22Rv1 (cell line): Measurements from ENCODE around the gene CCDC148.
"Not testable (repeated sequence)": the region's sequence is repeated elsewhere in the genome, so short reads cannot be mapped to it uniquely, and the experiment has no call there.

Experiments used
- H3K27ac ChIP-seq: fragments of 450-650 bp; 2 replicates; pipeline ENCODE4 v1.5.1; 2017
- CTCF ChIP-seq: fragments of 450-650 bp; IDR thresholded peaks from 2 replicates; pipeline ENCODE4 v1.5.1; 2017; ENCODE audit warnings: mild to moderate bottlenecking
- ZFX ChIP-seq: fragments of 450-650 bp; IDR thresholded peaks from 2 replicates; pipeline ENCODE4 v1.6.1; 2017; ENCODE audit warnings: antibody characterized with exemption, borderline replicate concordance

CCDC148 gene

GRCh38 chr2:158346032-158346431 lies 110.5 kb downstream of the CCDC148 start:
- TF ChIP-seq CTCF (no peak), ZFX (no peak)
- no peak overlapping the region for H3K27ac ChIP-seq

GRCh38 chr2:158339513-158339912 lies 117.0 kb downstream of the CCDC148 start:
- H3K27ac ChIP-seq = no peak overlapping the region
- TF ChIP-seq CTCF (no peak), ZFX (no peak)

GRCh38 chr2:158337018-158337417 lies 119.5 kb downstream of the CCDC148 start:
- no peak for TF ChIP-seq ZFX
- TF ChIP-seq CTCF = no peak
- H3K27ac ChIP-seq = no peak overlapping the region

GRCh38 chr2:158331799-158332198 lies 124.8 kb downstream of the CCDC148 start:
- not testable (repeated sequence) for H3K27ac ChIP-seq

GRCh38 chr2:158325782-158326340 lies 130.7 kb downstream of the CCDC148 start:
- H3K27ac ChIP-seq = no peak overlapping the region
- TF ChIP-seq CTCF = no peak
- no peak for TF ChIP-seq ZFX

GRCh38 chr2:158325031-158325781 lies 131.3 kb downstream of the CCDC148 start:
- no peak overlapping the region for H3K27ac ChIP-seq
- TF ChIP-seq CTCF (no peak), ZFX (no peak)

GRCh38 chr2:158323381-158323780 lies 133.2 kb downstream of the CCDC148 start:
- TF ChIP-seq ZFX = no peak
- TF ChIP-seq CTCF = no peak
- H3K27ac ChIP-seq = no peak overlapping the region

- no peak overlapping the region for H3K27ac ChIP-seq
- TF ChIP-seq ZFX (no peak), CTCF (no peak)
These were observed 135.3 kb downstream of the CCDC148 start for GRCh38 chr2:158321264-158321663.
